ENCODE data around the gene UQCRC2. TPM values are rescaled to one million over a fixed set of nuclear protein-coding genes. Genes with fewer than 3 reads are reported as not detected.
A peak's percentile ranks its signal among the peaks of the same experiment; 100 is the strongest.
"Not testable (repeated sequence)": the region's sequence is repeated elsewhere in the genome, so short reads cannot be mapped to it uniquely, and the experiment has no call there.

The UQCRC2 gene
- total RNA-seq, 1 experiment from 2014 or later, result 111 TPM

GRCh38 chr16:22008215-22009059 lies 55.3 kb downstream of the UQCRC2 start:
- DNase-seq (ENCODE audit: low spot score), result no peak

- no peak for DNase-seq (ENCODE audit: low spot score)
Measured at GRCh38 chr16:22010902-22011301, 57.7 kb downstream of the UQCRC2 start.

- DNase-seq (ENCODE audit: low spot score), result no peak
Measured at GRCh38 chr16:22012241-22012640, 59.1 kb downstream of the UQCRC2 start.

GRCh38 chr16:22013486-22013885 lies 60.3 kb downstream of the UQCRC2 start:
- DNase-seq (ENCODE audit: low spot score), result no peak

- DNase-seq (ENCODE audit: low spot score), result no peak
Measured at GRCh38 chr16:22014271-22014873, 61.2 kb downstream of the UQCRC2 start.

- no peak for DNase-seq (ENCODE audit: low spot score)
Measured at GRCh38 chr16:22016927-22017326, 63.8 kb downstream of the UQCRC2 start.

DNA sequence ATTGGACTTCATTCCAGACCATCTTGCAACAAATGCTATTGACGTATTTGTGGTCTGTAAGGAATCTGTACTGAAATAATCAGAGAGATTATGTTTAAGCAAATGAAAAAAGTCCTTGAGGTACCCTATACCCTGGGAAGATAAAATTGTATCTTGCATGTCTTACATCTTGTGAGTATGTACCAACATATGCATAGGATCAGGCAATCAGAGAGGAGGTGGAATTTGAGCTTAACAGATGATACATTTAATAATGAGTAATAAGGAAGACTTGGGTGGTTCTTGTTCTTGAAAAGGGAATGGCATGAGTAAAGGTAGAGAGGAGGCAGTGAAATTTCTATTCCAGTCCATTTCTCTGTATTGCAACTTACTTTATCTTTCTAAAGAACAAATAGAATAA lies 65.4 kb downstream of the UQCRC2 start:
- DNase-seq (ENCODE audit: low spot score), result no peak

DNA sequence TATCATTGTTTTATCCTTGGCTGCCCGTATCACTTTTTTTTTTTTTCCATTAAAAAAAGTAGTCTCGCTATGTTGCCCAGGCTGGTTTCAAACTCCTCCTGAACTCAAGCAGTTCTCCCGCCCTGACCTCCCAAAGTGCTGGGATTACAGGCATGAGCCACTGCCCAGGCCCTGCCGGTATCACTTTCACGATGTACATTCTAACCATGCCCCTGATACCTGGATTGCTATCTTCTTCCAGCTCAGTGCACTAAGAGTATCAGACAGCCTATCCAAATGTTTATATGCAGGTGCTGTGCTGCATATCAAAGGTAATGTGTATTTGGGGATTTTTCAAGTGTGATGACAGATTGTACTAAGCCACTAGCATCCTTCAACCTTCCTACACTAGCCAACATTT lies 69.0 kb downstream of the UQCRC2 start:
- no peak for DNase-seq (ENCODE audit: low spot score)

GRCh38 chr16:22023505-22023904 lies 70.3 kb downstream of the UQCRC2 start:
- peak; percentile 72 for DNase-seq (ENCODE audit: low spot score)

GRCh38 chr16:22024785-22025184 lies 71.6 kb downstream of the UQCRC2 start:
- DNase-seq (ENCODE audit: low spot score), result not testable (repeated sequence)

DNA sequence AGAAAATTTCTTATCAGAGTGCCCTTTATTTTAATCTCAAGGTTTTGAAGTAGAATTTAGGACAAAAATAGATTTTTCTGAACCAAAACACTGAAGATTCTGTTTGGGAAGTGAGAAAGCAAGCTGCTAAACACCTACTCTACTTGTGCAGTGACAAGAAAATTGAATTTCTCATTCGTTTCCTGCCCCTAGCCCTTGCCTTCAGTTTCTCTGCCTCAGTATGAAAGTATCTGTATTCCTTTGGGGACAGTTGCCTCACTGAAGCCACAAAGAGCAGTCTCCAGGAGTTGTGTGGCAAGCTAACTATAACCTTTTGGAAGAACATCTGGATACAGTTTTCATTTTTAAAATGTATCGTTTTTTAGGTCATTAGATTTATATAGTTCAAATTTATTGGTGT lies 74.5 kb downstream of the UQCRC2 start:
- no peak for DNase-seq (ENCODE audit: low spot score)

DNA sequence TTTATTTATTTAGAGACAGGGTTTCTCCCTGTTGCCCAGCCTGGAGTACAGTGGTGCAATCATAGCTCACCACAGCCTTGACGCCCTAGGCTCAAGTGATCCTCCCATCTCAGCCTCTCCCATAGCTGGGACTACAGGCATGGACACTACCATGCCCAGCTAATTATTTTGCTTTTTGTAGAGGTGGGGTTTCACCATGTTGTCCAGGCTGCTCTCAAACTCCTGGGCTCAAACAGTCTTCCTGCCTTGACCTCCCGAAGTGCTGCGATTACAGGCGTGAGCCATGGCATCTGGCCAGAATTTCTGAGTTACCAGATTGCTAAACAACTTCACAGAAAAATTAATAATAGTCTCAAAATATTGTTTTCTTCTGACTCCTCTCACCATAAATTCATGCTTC lies 76.5 kb downstream of the UQCRC2 start:
- no peak for DNase-seq (ENCODE audit: low spot score)

- DNase-seq (ENCODE audit: low spot score), result peak; percentile 64
Measured at GRCh38 chr16:22030087-22030812, 77.1 kb downstream of the UQCRC2 start.

- DNase-seq (ENCODE audit: low spot score), result no peak
Measured at GRCh38 chr16:22031483-22032083, 78.4 kb downstream of the UQCRC2 start.

Other genes starting within 250 kb of the UQCRC2 start
- 23.8 and 36.5 TPM in 2 replicates for gene NPIPB4, start 95.6 kb upstream of the UQCRC2 start, total RNA-seq (2014; rRNA removed; shearing (Covaris generic))
- not detected in 2 replicates for gene PDZD9, start 47.8 kb downstream of the UQCRC2 start, total RNA-seq (2014; rRNA removed; shearing (Covaris generic))
- 11.1 and 20.4 TPM in 2 replicates for gene MOSMO, start 54.8 kb downstream of the UQCRC2 start, total RNA-seq (2014; rRNA removed; shearing (Covaris generic))
- gene VWA3A, start 139.2 kb downstream of the UQCRC2 start, total RNA-seq (2014; rRNA removed; shearing (Covaris generic)), result not detected in 2 replicates
- 0.05 TPM in 1 of 2 replicates, not detected in the other for gene SDR42E2, start 209.1 kb downstream of the UQCRC2 start, total RNA-seq (2014; rRNA removed; shearing (Covaris generic))